ENCODE measurements around the gene MYO1E. TPM values are rescaled to one million over a fixed set of nuclear protein-coding genes. Genes with fewer than 3 reads are reported as not detected.

Gene MYO1E
- total and polyA plus RNA-seq, 2 of the 4 experiments (the other 2 are of a cell fraction): 13.4 to 37.3 TPM

- Histone ChIP-seq H3K14ac (replicated peaks; ENCODE audit: low read depth, low read length) (no peak overlapping the region), H2BK20ac (ENCODE audit: low read depth, low read length) (no peak overlapping the region)
Observed at GRCh38 chr15:59338414-59338813, 34.3 kb downstream of the MYO1E start.

More at GRCh38 chr15:59338414-59338813, 34.3 kb downstream of the MYO1E start:
- Histone ChIP-seq H2BK120ac (ENCODE audit: low read depth, low read length) (no peak overlapping the region), H3K9me3 (ENCODE audit: control insufficient read depth, insufficient read depth, low read length) (no peaks in the 10 kb centered on the region), H4K8ac (ENCODE audit: low read depth in 2 of 2, low read length in 2 of 2) (no peak overlapping the region), H4K5ac (ENCODE audit: low read depth, low read length) (no peak overlapping the region), H4K20me1 (ENCODE audit: insufficient read depth, low read length) (peaks cover 10% of the 10 kb centered on the region; the same call in 1 of the 2 replicates), H3K4me3 (ENCODE audit: insufficient read depth, low read depth, low read length) (no peak overlapping the region), H2AK9ac (replicated peaks; ENCODE audit: low read depth, low read length, poor library complexity) (no peak overlapping the region), H3K27me3 (ENCODE audit: control insufficient read depth, insufficient read depth, low read length) (no peaks in the 10 kb centered on the region), H3K23ac (ENCODE audit: low read depth, low read length) (no peak overlapping the region), H3K18ac (ENCODE audit: low read depth, low read length) (no peak overlapping the region), H2BK15ac (ENCODE audit: low read depth, low read length) (no peak overlapping the region), H2BK5ac (ENCODE audit: low read depth, low read length, poor library complexity, severe bottlenecking) (no peak overlapping the region), H3K9me1 (ENCODE audit: insufficient read depth, low read length) (peaks cover 1% of the 10 kb centered on the region; the same call in 1 of the 2 replicates), H3K27ac (ENCODE audit: insufficient read depth, low read length) (no peak overlapping the region), H4K91ac (ENCODE audit: insufficient read depth, low read depth, low read length) (no peak overlapping the region), H2AFZ (replicated peaks; ENCODE audit: low read length, poor library complexity) (no peak overlapping the region), H3K4me2 (ENCODE audit: low read depth, low read length) (no peak overlapping the region), H3K4me1 (ENCODE audit: control insufficient read depth, insufficient read depth, low read length) (peaks cover 4% of the 10 kb centered on the region), H3K79me1 (ENCODE audit: low read depth in 1 of 2, low read length in 2 of 2) (peaks cover 25 to 54% of the 10 kb centered on the region in 2 experiments), H2AK5ac (ENCODE audit: low read depth, low read length) (no peak overlapping the region), H3K36me3 (ENCODE audit: control insufficient read depth, insufficient read depth, low read length) (no peaks in the 10 kb centered on the region), H3K56ac (ENCODE audit: extremely low read depth, insufficient read depth, low read length) (no peak overlapping the region), H3K9ac (ENCODE audit: low read depth, low read length) (no peak overlapping the region), H3K4ac (ENCODE audit: low read depth, low read length) (no peak overlapping the region)
- intact Hi-C loops (cut with micrococcal nuclease): no loop called here
- CTCF ChIA-PET: no interaction called here
- ATAC-seq (ENCODE audit: low read depth) (no peak), DNase-seq (no peak)
- dilution Hi-C loops (cut with HindIII; ENCODE audit: low sequenced_read_pairs, unreplicated experiment): no loop called here
- POLR2A ChIA-PET (ENCODE audit: unreplicated experiment): no interaction called here
- BruUV-seq (replicated peaks): no TSS peak
- in situ Hi-C loops (cut with MboI; ENCODE audit: low sequenced_read_pairs): no loop called here
- TF ChIP-seq MXI1 (IDR thresholded peaks at IDR 0.05; ENCODE audit: borderline replicate concordance, low read depth, low read length): no peak
- TF ChIP-seq MAZ (IDR thresholded peaks at IDR 0.05; ENCODE audit: borderline replicate concordance, low read depth, low read length): no peak
- no peak for TF ChIP-seq RFX5 (IDR thresholded peaks at IDR 0.05; ENCODE audit: low read depth, low read length)
- TF ChIP-seq BHLHE40 (IDR thresholded peaks at IDR 0.05; ENCODE audit: low read depth, low read length): no peak
- no peak for TF ChIP-seq USF2 (IDR thresholded peaks at IDR 0.05; ENCODE audit: low read depth, low read length)
- TF ChIP-seq CTCF (conservative IDR thresholded peaks at IDR 0.05; ENCODE audit: low read depth, low read length): no peak
- TF ChIP-seq RAD21 (IDR thresholded peaks at IDR 0.05; ENCODE audit: low read length): no peak
- no peak for TF ChIP-seq ELK1 (IDR thresholded peaks at IDR 0.05; ENCODE audit: borderline replicate concordance, low read depth, low read length)
- WGBS, 2 experiments (ENCODE audit: extremely low coverage in 2 of 2, insufficient read length in 1 of 2): no CpG with 5 or more reads among the region's 1 CpG

Data from IMR-90 (cell line).